Endometrial microvascular endothelial cells (primary cell): ENCODE results near the gene TENT4B. TPM values are rescaled to one million over a fixed set of nuclear protein-coding genes. Genes with fewer than 3 reads are reported as not detected.

Source experiments
- in situ Hi-C: cut with HindIII; loops from 2 replicates; pipeline ENCODE4 v1.10.0; 2017; ENCODE audit warnings: low sequenced_read_pairs, low pct_unique_long_range_greater_than_20kb; ENCODE audit errors: inconsistent ontology term
- total RNA-seq: library from RNA; depleted of rRNA; stranded (reverse); fragments of >200 nt; gene quantifications from one replicate; pipeline ENCODE4 v1.2.3, GENCODE V29; 2015; ENCODE audit errors: inconsistent ontology term

The TENT4B gene
- total RNA-seq, 1 donor from 2014 or later = 10.8 TPM

DNA sequence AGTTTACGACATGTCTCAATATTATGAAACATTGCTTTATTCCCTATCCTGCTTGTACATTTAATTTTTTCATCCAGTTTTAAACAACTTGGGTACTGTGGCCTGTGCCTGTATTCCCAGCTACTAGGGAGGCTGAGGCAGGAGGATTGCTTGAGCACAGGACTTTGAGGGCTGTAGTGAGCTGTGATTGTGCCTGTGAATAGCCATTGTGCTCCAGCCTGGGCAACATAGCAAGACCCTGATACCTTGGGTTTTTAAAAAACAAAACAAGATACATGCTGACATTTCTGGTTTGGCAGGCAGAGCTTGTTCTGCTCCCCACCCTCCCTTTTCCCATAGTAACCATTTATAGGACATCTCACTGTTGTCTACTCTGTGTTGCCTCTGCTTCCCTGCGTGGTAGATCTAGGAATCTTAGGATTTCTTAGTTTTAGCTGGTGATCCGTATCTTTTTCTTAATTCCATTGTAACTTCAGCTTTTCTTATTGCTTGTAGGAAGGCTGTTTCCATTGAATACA is 35.6 kb downstream of the TENT4B start:
- in situ Hi-C loops = no loop called here

- in situ Hi-C loops = no loop called here
These were observed 37.2 kb downstream of the TENT4B start for GRCh38 chr16:50190292-50190691.

DNA sequence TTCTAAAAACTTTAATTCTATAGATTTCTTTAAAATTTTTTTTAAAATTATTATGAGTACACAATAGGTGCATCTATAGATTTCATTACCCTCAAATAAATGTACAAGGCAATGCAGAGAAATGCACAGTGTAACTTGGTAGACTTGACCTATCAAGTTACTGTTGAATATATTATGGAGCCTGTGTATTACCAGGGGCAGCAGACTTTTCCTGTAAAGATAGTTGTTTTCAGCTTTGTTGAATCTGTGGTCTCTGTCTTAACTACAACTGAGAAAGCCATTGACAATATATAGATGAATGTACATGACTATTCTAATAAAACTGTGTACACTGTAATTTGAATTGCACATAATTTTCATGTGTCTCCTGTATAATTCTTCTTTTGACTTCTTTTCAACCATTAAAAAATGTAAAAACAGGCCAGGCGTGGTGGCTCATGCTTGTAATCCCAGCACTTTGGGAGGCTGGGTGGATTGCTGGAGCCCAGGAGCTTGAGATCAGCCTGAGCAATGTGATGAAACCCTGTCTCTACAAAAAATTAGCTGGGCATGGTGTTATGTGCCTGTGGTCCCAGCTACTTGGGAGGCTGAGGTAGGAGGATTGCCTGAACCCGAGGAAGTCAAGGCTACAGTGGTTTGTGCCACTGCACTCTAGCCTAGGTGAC is 39.4 kb downstream of the TENT4B start:
- in situ Hi-C loops = no loop called here

- in situ Hi-C loops = no loop called here
These were observed 40.5 kb downstream of the TENT4B start for GRCh38 chr16:50193594-50193993.

- in situ Hi-C loops = no loop called here
These were observed 42.2 kb downstream of the TENT4B start for GRCh38 chr16:50195276-50195675.

DNA sequence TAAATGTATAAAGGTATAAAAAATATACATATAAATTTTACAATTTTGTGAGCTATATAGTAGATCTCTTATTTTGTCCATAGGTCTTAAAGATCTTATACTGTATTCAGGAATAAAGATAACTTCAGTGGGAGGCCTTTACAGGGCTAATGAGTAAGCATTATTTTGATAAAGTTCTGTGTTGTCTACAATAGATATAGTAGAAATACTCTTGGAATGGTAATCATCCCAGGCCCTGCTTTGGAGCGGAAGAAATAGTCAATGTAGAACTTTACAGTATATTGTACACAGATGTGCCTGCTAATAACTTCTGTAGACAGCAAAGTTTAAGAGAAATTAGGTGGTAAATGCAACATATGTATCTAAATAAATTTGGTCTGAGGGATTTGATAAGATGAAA is 42.6 kb downstream of the TENT4B start:
- in situ Hi-C loops = no loop called here

- in situ Hi-C loops = no loop called here
These were observed 44.5 kb downstream of the TENT4B start for GRCh38 chr16:50197582-50197981.

DNA sequence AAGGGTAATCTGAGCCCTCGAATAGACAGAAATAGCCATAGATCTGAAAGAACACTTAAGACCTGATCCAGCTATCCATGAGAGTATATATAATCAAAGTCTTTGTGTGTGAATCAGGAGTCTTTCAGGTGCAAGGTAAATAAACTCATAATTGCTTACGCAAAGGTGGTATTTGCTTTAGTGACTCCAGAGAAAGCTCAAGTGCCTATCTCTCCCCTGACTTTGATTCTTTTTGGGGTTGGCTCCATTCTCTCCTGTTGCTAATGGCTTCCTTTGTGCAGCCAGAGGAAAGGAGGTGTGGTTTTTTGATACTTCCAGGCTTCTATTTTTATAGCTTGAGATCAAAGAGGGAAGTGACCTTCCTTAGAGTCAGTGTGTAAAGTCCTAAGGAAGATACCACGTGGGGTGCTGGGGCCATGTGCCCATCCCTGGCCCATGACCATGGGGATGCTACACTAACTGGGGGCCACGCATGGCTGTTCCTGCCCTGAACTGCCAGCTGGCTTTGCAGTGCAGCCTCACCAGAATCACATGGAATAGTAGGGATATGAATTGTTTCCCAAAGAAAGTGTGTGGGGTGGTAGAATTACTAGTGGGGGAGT is 45.8 kb downstream of the TENT4B start:
- in situ Hi-C loops = no loop called here

DNA sequence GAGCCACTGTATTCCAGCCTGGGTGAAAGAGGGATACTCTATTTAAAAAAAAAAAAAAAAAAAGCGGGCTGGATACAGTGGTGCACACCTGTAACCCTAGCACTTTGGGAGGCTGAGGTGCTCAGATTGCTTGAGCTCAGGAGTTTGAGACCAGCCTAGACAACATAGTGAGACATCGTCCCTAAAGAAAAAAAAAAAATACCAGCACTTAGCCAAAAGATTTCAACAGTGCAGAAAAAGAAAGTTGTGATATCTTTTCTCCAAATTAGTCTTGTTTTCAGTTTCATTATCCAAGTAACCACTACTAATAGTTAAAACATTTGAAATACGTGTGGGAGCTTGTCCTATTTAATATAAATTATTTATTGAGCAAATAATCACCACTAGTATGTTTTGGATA is 48.7 kb downstream of the TENT4B start:
- in situ Hi-C loops = loop anchor here (25.0 kb wide), 1 partner anchor 89 kb away; no protein-coding TSS in a partner anchor

- in situ Hi-C loops = loop anchor here (25.0 kb wide), 1 partner anchor 91 kb away; no protein-coding TSS in a partner anchor
These were observed 50.0 kb downstream of the TENT4B start for GRCh38 chr16:50202926-50203624.

- in situ Hi-C loops = loop anchor here (25.0 kb wide), 1 partner anchor 91 kb away; no protein-coding TSS in a partner anchor
These were observed 50.6 kb downstream of the TENT4B start for GRCh38 chr16:50203681-50204080.

DNA sequence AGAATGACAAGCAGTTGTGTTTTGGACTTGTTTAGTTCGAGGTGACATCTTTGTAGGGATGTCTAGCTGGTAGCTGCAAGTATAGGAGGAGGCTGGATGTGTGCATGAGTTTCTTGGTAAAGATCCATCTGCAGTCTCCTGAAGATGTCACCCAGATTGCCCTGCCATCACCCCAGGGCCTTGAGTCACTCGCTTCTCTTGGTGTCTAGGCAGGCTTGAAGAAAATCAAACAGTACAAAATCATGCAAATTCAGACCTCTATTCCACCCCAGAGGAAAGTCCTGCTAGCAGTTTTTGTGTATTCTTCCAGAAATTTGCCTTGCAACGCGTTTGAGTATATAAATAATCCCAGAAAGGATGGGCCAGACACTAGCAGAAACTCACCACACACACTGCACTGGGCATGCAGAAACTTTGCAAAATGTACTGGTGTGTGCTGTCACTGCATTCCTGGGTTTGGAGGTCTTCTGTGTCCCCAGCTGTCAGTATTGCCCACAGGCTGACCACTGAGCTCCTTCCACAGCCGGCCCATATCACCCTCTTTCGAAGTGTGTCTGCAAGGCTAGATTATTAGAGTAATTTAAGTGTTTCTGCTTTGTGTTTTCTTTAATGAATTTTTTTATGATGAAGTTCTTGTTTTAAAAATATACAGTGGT is 51.5 kb downstream of the TENT4B start:
- in situ Hi-C loops = loop anchor here (25.0 kb wide), 1 partner anchor 92 kb away; no protein-coding TSS in a partner anchor

GRCh38 chr16:50207652-50208051 is 54.5 kb downstream of the TENT4B start:
- in situ Hi-C loops = loop anchor here (25.0 kb wide), 1 partner anchor 95 kb away; no protein-coding TSS in a partner anchor

- in situ Hi-C loops = loop anchor here (25.0 kb wide), 1 partner anchor 96 kb away; no protein-coding TSS in a partner anchor
These were observed 55.4 kb downstream of the TENT4B start for GRCh38 chr16:50208460-50208931.

GRCh38 chr16:50209546-50210265 is 56.6 kb downstream of the TENT4B start:
- in situ Hi-C loops = loop anchor here (25.0 kb wide), 1 partner anchor 97 kb away; no protein-coding TSS in a partner anchor

DNA sequence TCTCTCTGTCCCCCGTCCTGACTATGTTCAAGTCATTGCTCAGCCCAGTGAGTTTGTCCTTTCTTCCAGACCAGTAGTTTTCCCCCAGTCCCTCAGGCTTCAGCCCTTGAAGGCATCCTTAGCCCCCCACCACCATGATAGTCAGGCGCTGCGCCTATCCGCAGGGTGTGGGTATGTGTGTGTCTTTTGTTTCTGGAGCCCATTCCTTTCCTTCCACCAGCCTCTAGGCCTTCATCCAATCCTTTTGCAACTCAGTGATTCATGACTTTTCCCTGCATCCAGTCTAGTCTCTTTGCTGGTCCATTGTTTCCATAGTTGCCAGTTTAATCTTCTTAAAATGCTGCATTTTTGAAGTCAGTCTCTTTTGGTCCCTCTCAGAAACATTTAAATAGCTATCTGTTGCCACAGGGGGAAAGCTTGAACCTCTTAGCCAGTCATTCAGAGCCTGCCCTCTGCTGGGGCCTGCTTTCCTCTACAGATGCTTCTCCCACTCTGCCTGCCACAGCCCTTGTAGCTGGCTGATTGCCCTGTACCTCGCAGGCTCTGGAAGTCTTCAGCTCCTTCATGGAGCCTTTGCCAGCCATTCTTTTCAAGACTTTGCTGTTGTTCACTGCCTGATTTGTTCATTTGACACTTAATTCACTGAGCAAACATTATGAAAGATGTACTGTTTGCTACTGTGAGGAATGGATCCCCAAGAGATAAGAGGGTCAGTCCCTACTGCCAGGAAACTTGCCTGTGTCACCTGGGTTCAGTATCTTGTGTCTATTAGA is 57.3 kb downstream of the TENT4B start:
- in situ Hi-C loops = loop anchor here (25.0 kb wide), 1 partner anchor 98 kb away; no protein-coding TSS in a partner anchor

DNA sequence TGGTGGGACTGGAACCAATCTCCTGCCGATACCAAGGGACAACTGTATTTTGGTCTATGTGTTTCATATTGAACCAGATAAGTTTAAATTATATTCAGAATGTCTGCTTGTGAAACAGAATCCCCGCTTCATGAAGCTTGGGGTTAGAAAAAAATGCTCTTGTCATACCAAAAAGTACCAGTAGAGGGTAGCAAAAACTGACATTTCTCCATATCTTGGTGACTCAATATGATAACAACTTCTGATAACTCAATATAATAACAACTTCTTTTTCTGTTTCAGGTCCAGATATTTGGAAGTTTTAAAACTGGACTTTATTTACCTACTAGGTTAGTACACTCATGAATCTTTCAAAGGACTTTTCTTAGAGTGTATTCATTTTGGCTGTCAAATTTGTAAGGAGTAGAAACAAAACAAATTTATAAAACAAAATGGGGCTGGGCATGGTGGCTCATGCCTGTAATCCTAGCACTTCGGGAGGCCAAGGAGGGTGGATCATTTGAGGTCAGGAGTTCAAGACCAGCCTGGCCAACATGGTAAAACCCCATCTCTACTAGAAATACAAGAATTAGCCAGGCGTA is 60.9 kb downstream of the TENT4B start:
- in situ Hi-C loops = loop anchor here (25.0 kb wide), 1 partner anchor 102 kb away; no protein-coding TSS in a partner anchor
